ENCODE measurements around the gene ALDH3B1. TPM values are rescaled to one million over a fixed set of nuclear protein-coding genes. Genes with fewer than 3 reads are reported as not detected.

The ALDH3B1 gene
- total RNA-seq, 1 donor from 2014 or later = 3.2 TPM

GRCh38 chr11:67996622-67997474 is 13.3 kb upstream of the ALDH3B1 start:
- peak; percentile 55 for DNase-seq (ENCODE audit: low spot score)
- peak; percentile 77 for ATAC-seq

GRCh38 chr11:67997475-67997921 is 12.6 kb upstream of the ALDH3B1 start:
- no peak for DNase-seq (ENCODE audit: low spot score)

GRCh38 chr11:67998150-67999045 is 11.7 kb upstream of the ALDH3B1 start:
- DNase-seq (ENCODE audit: low spot score) = peak; percentile 44
- ATAC-seq = no peak

More at GRCh38 chr11:67997475-67997921, 12.6 kb upstream of the ALDH3B1 start:
- ATAC-seq = no peak

- no peak for ATAC-seq
- DNase-seq (ENCODE audit: low spot score) = no peak
Measured at GRCh38 chr11:67999201-67999629, 10.9 kb upstream of the ALDH3B1 start.

- DNase-seq (ENCODE audit: low spot score) = no peak
- no peak for ATAC-seq
Measured at GRCh38 chr11:67999704-68000103, 10.4 kb upstream of the ALDH3B1 start.

GRCh38 chr11:68002575-68002937 is 7.6 kb upstream of the ALDH3B1 start:
- DNase-seq (ENCODE audit: low spot score) (no peak), ATAC-seq (no peak)

- DNase-seq (ENCODE audit: low spot score) = no peak
Measured at GRCh38 chr11:68002938-68003845, 6.9 kb upstream of the ALDH3B1 start.

GRCh38 chr11:68003846-68004550 is 6.1 kb upstream of the ALDH3B1 start, which contains the start of gene UNC93B1:
Gene UNC93B1 (minus strand): TSS chr11:68004097. CDS start chr11:68004043, 54 bp downstream.
- ATAC-seq (peak; percentile 89), DNase-seq (ENCODE audit: low spot score) (peak; percentile 91)

More at GRCh38 chr11:68002938-68003845, 6.9 kb upstream of the ALDH3B1 start:
- ATAC-seq = peak; percentile 46

GRCh38 chr11:68004551-68005335 is 5.4 kb upstream of the ALDH3B1 start:
- ATAC-seq (no peak), DNase-seq (ENCODE audit: low spot score) (no peak)

GRCh38 chr11:68006606-68007166 is 3.4 kb upstream of the ALDH3B1 start:
- ATAC-seq (no peak), DNase-seq (ENCODE audit: low spot score) (no peak)

GRCh38 chr11:68007498-68008380 is 2.4 kb upstream of the ALDH3B1 start:
- DNase-seq (ENCODE audit: low spot score) = no peak
- ATAC-seq = no peak

- no peak for ATAC-seq
Measured at GRCh38 chr11:68008381-68009337, 1.5 kb upstream of the ALDH3B1 start.

GRCh38 chr11:68009391-68010089 is 587 bp upstream of the ALDH3B1 start:
- ATAC-seq = no peak
- DNase-seq (ENCODE audit: low spot score) = no peak

More at GRCh38 chr11:68008381-68009337, 1.5 kb upstream of the ALDH3B1 start:
- no peak for DNase-seq (ENCODE audit: low spot score)

GRCh38 chr11:68011051-68011943 is 1.2 kb downstream of the ALDH3B1 start:
- ATAC-seq (no peak), DNase-seq (ENCODE audit: low spot score) (no peak)

Data from left lobe of liver (tissue), 2 donors.